Chondrocyte (in vitro differentiated cells): Measurements from ENCODE around the gene GATA6. TPM values are rescaled to one million over a fixed set of nuclear protein-coding genes. Genes with fewer than 3 reads are reported as not detected.

Source experiments
- DNase-seq: peaks from one replicate; pipeline ENCODE4 v3.0.0; 2021; ENCODE audit warnings: mixed read lengths, low spot score
- H3K27ac Mint-ChIP-seq: one replicate; pipeline ENCODE4 v1.8.0; 2021; ENCODE audit warnings: mild to moderate bottlenecking, moderate library complexity, mixed read lengths; ENCODE audit not compliant: unreplicated experiment
- H3K27me3 Mint-ChIP-seq: 2 replicates; pipeline ENCODE4 v1.8.0; 2021; ENCODE audit warnings: low read depth, mixed read lengths
- H3K36me3 Mint-ChIP-seq: 2 replicates; pipeline ENCODE4 v1.8.0; 2021; ENCODE audit warnings: low read depth, mixed read lengths
- H3K4me1 Mint-ChIP-seq: 2 replicates; pipeline ENCODE4 v1.8.0; 2021; ENCODE audit warnings: low read depth, mild to moderate bottlenecking, mixed read lengths
- H3K4me3 Mint-ChIP-seq: one replicate; pipeline ENCODE4 v1.8.0; 2021; ENCODE audit warnings: mild to moderate bottlenecking, moderate library complexity, mixed read lengths; ENCODE audit not compliant: unreplicated experiment
- H3K9me3 Mint-ChIP-seq: 2 replicates; pipeline ENCODE4 v1.8.0; 2021; ENCODE audit warnings: low read depth, mixed read lengths
- long read RNA-seq: library from polyadenylated mRNA; stranded (forward); transcript quantifications from one replicate; pipeline ENCODE4 v2.0.0, GENCODE V29; 2021
- total RNA-seq: library from RNA; stranded (reverse); gene quantifications from 3 replicates; pipeline ENCODE4 v1.2.1, GENCODE V29; 2021
- TF ChIP-seq, protein P1 (sequence below): fragments of 200-600 bp; sonication (generic); IDR thresholded peaks from 2 replicates; pipeline ENCODE4 v1.5.0; 2021; ENCODE audit warnings: antibody characterized with exemption, mild to moderate bottlenecking, moderate library complexity

Gene GATA6
- 3.6 to 13.9 TPM (median 13.1 TPM) in 3 replicates for total RNA-seq
- long read RNA-seq, transcript GATA6-201 (7 exons, 3,770 nt) = major isoform, 6 of 12 reads
- long read RNA-seq, partial matches to known transcripts = 1 of 12 reads
- long read RNA-seq, other reads (novel, unspliced or antisense) = 2 of 12 reads

DNA sequence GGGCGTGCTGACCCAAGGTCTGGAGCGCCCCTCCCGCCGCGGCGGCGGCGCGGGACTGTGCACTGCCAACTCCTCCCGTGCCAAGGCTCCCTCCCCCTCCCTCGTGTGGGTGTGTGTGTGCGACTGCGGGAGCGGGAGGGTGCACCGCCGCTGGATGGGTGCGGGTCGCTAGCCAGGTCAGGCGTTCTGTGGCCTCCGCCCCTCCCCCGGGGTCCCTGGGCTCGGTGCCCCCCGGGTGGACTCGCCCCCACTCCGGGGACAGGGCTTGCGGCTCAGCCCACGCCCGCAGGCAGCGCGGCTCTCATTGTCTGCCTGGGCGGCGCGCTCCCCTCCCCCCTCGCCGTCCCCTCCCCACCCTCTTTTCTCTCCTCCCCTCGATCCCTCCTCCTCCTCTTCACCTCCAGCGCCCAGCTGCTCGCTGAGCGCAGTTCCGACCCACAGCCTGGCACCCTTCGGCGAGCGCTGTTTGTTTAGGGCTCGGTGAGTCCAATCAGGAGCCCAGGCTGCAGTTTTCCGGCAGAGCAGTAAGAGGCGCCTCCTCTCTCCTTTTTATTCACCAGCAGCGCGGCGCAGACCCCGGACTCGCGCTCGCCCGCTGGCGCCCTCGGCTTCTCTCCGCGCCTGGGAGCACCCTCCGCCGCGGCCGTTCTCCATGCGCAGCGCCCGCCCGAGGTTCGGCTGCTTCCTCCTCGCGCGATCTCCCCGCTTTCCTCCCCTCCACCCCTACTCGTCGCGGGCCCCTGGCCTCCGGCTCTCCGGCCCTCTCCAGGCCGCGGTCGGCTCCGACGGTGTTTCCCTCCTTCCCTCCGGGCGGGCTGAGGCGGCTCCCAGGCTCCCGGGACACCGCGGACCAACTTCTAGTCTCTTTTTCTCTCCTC lies at the start of gene GATA6:
Gene GATA6, plus strand, starts transcription at position 579 of the 878 bp plus-strand sequence. CDS start 1,556 bp downstream, outside the sequence.
- H3K36me3 Mint-ChIP-seq = peaks cover 8% of the 10 kb centered on the region
- H3K27me3 Mint-ChIP-seq = peaks cover 47% of the 10 kb centered on the region
- TF ChIP-seq, protein P1, sequence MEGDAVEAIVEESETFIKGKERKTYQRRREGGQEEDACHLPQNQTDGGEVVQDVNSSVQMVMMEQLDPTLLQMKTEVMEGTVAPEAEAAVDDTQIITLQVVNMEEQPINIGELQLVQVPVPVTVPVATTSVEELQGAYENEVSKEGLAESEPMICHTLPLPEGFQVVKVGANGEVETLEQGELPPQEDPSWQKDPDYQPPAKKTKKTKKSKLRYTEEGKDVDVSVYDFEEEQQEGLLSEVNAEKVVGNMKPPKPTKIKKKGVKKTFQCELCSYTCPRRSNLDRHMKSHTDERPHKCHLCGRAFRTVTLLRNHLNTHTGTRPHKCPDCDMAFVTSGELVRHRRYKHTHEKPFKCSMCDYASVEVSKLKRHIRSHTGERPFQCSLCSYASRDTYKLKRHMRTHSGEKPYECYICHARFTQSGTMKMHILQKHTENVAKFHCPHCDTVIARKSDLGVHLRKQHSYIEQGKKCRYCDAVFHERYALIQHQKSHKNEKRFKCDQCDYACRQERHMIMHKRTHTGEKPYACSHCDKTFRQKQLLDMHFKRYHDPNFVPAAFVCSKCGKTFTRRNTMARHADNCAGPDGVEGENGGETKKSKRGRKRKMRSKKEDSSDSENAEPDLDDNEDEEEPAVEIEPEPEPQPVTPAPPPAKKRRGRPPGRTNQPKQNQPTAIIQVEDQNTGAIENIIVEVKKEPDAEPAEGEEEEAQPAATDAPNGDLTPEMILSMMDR = peak; percentile 78
- no peaks in the 10 kb centered on the region for H3K9me3 Mint-ChIP-seq
- H3K4me3 Mint-ChIP-seq = peak within 1 kb of the TSS; percentile 94
- peak within 1 kb of the TSS; percentile 93 for H3K27ac Mint-ChIP-seq
- DNase-seq = no peak
- H3K4me1 Mint-ChIP-seq = peaks cover 47% of the 10 kb centered on the region

DNA sequence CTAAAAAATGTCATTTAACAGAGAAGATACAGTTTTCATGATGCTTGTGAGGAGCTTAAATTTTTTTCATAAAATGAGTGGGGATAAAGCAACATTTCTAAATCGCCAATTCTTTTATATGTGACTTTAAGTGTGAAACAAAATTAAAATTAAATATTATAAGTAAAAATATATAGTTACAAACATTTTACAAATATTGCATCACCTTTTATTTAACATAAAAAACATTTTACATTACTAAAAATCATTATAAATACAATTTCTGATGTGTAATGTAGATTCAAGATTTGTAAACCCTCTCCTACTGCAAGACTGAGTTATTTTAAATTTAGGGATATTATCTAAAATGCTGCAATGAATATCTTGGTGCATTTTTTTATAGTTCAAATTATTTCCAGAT lies 44.4 kb upstream of the GATA6 start:
- H3K9me3 Mint-ChIP-seq = peaks cover 7% of the 10 kb centered on the region
- no peaks in the 10 kb centered on the region for H3K36me3 Mint-ChIP-seq
- H3K27me3 Mint-ChIP-seq = peaks cover 21% of the 10 kb centered on the region
- no peak overlapping the region for H3K27ac Mint-ChIP-seq
- TF ChIP-seq, protein P1 = no peak
- H3K4me1 Mint-ChIP-seq = no peaks in the 10 kb centered on the region
- H3K4me3 Mint-ChIP-seq = no peak overlapping the region
- DNase-seq = no peak

DNA sequence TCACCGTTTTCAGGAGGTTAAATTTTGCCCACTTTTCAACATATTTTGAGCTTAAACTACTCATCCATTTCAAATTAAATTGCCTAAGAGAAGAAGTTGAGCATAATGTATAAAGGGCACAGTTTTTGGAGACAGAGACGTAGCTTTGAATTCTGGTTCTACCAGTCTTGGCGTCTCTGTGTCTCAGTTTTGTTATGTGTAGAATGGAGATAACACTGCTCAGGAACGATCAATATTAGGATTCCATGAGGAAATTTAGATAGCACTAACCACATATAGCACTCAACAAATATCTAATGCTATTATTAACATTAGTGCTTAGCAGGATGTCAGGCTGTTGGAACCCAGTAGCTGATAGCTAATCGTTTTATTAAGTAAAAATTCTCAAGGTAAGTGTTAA lies 40.4 kb upstream of the GATA6 start:
- TF ChIP-seq, protein P1 = no peak
- Mint-ChIP-seq H3K9me3 (no peaks in the 10 kb centered on the region), H3K36me3 (no peaks in the 10 kb centered on the region)

DNA sequence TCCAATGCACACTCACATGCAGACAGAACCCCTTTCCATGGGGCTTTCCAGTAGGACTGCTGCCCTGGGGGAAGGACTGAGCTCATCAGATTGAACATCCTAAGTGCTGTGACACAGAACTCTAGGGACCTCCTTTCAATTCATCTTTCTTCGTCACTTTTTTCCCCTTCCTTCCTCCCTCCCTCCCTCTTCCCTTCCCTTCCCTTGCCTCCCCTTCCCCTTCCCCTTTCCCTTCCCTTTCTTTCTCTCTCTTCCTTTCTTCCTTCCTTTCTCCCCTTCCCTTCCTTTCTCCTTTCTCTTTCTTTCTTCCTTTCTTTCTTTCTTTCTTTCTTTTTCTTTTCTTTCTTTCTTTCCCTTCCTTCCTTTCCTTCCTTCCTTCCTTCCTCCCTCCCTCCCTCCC lies 39.6 kb upstream of the GATA6 start:
- Mint-ChIP-seq H3K4me3 (no peak overlapping the region), H3K4me1 (no peaks in the 10 kb centered on the region), H3K9me3 (no peaks in the 10 kb centered on the region), H3K36me3 (no peaks in the 10 kb centered on the region), H3K27me3 (peaks cover 11% of the 10 kb centered on the region), H3K27ac (no peak overlapping the region)
- TF ChIP-seq, protein P1 = no peak
- DNase-seq = no peak

More for the DNA sequence above, 40.4 kb upstream of the GATA6 start:
- no peak for DNase-seq
- Mint-ChIP-seq H3K4me1 (no peaks in the 10 kb centered on the region), H3K27ac (no peak overlapping the region), H3K4me3 (no peak overlapping the region), H3K27me3 (peaks cover 11% of the 10 kb centered on the region)

DNA sequence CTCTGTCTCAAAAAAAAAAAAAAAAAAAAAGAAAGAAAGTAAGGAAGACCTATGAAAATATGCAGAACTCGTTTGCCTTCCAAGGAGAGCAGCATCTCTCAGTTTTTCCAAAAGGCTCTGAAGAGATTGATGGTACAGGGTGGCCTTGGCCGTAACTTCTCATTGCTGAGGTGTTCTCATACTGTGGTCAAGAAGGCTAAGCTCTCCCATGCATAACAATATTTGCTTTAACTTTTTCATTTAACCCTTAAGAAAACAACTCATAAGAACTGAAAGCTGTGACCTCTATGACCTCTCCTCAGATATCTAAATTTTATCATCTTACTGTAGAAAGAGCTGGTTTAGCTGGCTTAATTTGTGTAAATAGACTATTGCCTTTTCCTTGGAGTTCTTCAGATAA lies 37.1 kb upstream of the GATA6 start:
- H3K4me3 Mint-ChIP-seq = no peak overlapping the region
- no peaks in the 10 kb centered on the region for H3K4me1 Mint-ChIP-seq
- no peak overlapping the region for H3K27ac Mint-ChIP-seq
- H3K27me3 Mint-ChIP-seq = peaks cover 9% of the 10 kb centered on the region
- TF ChIP-seq, protein P1 = no peak
- H3K36me3 Mint-ChIP-seq = no peaks in the 10 kb centered on the region
- H3K9me3 Mint-ChIP-seq = no peaks in the 10 kb centered on the region
- DNase-seq = no peak
